ENCODE results near the gene INTS3. TPM values are rescaled to one million over a fixed set of nuclear protein-coding genes. Genes with fewer than 3 reads are reported as not detected.

INTS3 gene
- total and polyA plus RNA-seq, 2 donors (not counting 3 experiments of a cell fraction or from before 2014, with no cell fraction given), result 61.9 to 63.1 TPM

- H3K79me2 ChIP-seq (ENCODE audit: control insufficient read depth, insufficient read depth, low read length), result no peaks in the 10 kb centered on the region
- H3K9me3 ChIP-seq (replicated peaks; ENCODE audit: control insufficient read depth, insufficient read depth, low read length), result no peaks in the 10 kb centered on the region
- no TSS peak for BruUV-seq (replicated peaks)
- dilution Hi-C loops (cut with MboI; ENCODE audit: extremely low pct_ligation_motif_present, low sequenced_read_pairs) (no loop called here), intact Hi-C loops (cut with micrococcal nuclease) (no loop called here)
- H3K4me1 ChIP-seq (ENCODE audit: control insufficient read depth, extremely low read depth, insufficient read depth, low read length), result peaks cover 42% of the 10 kb centered on the region
- no peaks in the 10 kb centered on the region for H3K36me3 ChIP-seq (ENCODE audit: control insufficient read depth in 2 of 2, extremely low read depth in 1 of 2, insufficient read depth in 2 of 2, low read length in 2 of 2)
- H3K4me2 ChIP-seq (ENCODE audit: insufficient read depth, low read length), result no peak overlapping the region
- no peak overlapping the region for H3K9ac ChIP-seq (replicated peaks; ENCODE audit: extremely low read depth, insufficient read depth, low read length)
- no peak for TF ChIP-seq MYC (IDR thresholded peaks at IDR 0.05; ENCODE audit: low read depth, low read length)
- TF ChIP-seq POLR2A (IDR thresholded peaks at IDR 0.05; ENCODE audit: low read depth, low read length), result no peak
- no peak for TF ChIP-seq MAX (IDR thresholded peaks at IDR 0.05; ENCODE audit: insufficient read depth, insufficient read length)
- no peaks in the 10 kb centered on the region for H3K27me3 ChIP-seq (ENCODE audit: control insufficient read depth in 2 of 2, insufficient read depth in 2 of 2, low read length in 2 of 2)
- H4K20me1 ChIP-seq (replicated peaks; ENCODE audit: control insufficient read depth, extremely low read depth, insufficient read depth, low read length), result no peaks in the 10 kb centered on the region
- H3K27ac ChIP-seq (ENCODE audit: insufficient read depth, low read depth, low read length), result no peak overlapping the region
- no peaks in the 10 kb centered on the region for H3K9me1 ChIP-seq (replicated peaks; ENCODE audit: control insufficient read depth, extremely low read depth, insufficient read depth, low read length)
- DNase-seq (ENCODE audit: low read depth, low spot score) (no peak), FAIRE-seq (no peak)
- H2AFZ ChIP-seq (ENCODE audit: low read depth, low read length), result no peak overlapping the region
- no peak overlapping the region for H3K4me3 ChIP-seq (replicated peaks in 1 of 3; ENCODE audit: insufficient read depth in 1 of 3, low read depth in 1 of 3, low read length in 3 of 3)
- ChIA-PET POLR2A (no interaction called here), CTCF (no interaction called here)
These were observed 50.4 kb downstream of the INTS3 start for GRCh38 chr1:153778051-153778823.

- Histone ChIP-seq H4K20me1 (replicated peaks; ENCODE audit: control insufficient read depth, extremely low read depth, insufficient read depth, low read length) (no peaks in the 10 kb centered on the region), H3K4me1 (ENCODE audit: control insufficient read depth, extremely low read depth, insufficient read depth, low read length) (peaks cover 37% of the 10 kb centered on the region), H3K9me3 (replicated peaks; ENCODE audit: control insufficient read depth, insufficient read depth, low read length) (no peaks in the 10 kb centered on the region), H3K4me3 (replicated peaks in 1 of 3; ENCODE audit: insufficient read depth in 1 of 3, low read depth in 1 of 3, low read length in 3 of 3) (no peak overlapping the region), H2AFZ (ENCODE audit: low read depth, low read length) (no peak overlapping the region), H3K27ac (ENCODE audit: insufficient read depth, low read depth, low read length) (no peak overlapping the region), H3K27me3 (ENCODE audit: control insufficient read depth in 2 of 2, insufficient read depth in 2 of 2, low read length in 2 of 2) (no peaks in the 10 kb centered on the region), H3K4me2 (ENCODE audit: insufficient read depth, low read length) (no peak overlapping the region), H3K9ac (replicated peaks; ENCODE audit: extremely low read depth, insufficient read depth, low read length) (no peak overlapping the region), H3K36me3 (ENCODE audit: control insufficient read depth in 2 of 2, extremely low read depth in 1 of 2, insufficient read depth in 2 of 2, low read length in 2 of 2) (no peaks in the 10 kb centered on the region), H3K9me1 (replicated peaks; ENCODE audit: control insufficient read depth, extremely low read depth, insufficient read depth, low read length) (no peaks in the 10 kb centered on the region), H3K79me2 (ENCODE audit: control insufficient read depth, insufficient read depth, low read length) (no peaks in the 10 kb centered on the region)
- FAIRE-seq, result no peak
- intact Hi-C loops (cut with micrococcal nuclease) (no loop called here), dilution Hi-C loops (cut with MboI; ENCODE audit: extremely low pct_ligation_motif_present, low sequenced_read_pairs) (no loop called here)
- no peak for DNase-seq (ENCODE audit: low read depth, low spot score)
- ChIA-PET CTCF (no interaction called here), POLR2A (no interaction called here)
- no TSS peak for BruUV-seq (replicated peaks)
- TF ChIP-seq POLR2AphosphoS5 (IDR thresholded peaks at IDR 0.05; ENCODE audit: insufficient read depth, low read depth, low read length), result no peak
- TF ChIP-seq MAX (IDR thresholded peaks at IDR 0.05; ENCODE audit: insufficient read depth, insufficient read length), result no peak
- no peak for TF ChIP-seq FOS (IDR thresholded peaks at IDR 0.05; ENCODE audit: borderline replicate concordance, insufficient read depth, low read length)
- no peak for TF ChIP-seq EZH2 (IDR thresholded peaks at IDR 0.05; ENCODE audit: borderline replicate concordance, low read depth, low read length, severe bottlenecking)
- TF ChIP-seq JUN (IDR thresholded peaks at IDR 0.05; ENCODE audit: borderline replicate concordance, insufficient read depth, insufficient read length, low read depth), result no peak
- no peak for TF ChIP-seq POLR2A (IDR thresholded peaks at IDR 0.05; ENCODE audit: low read depth, low read length)
- TF ChIP-seq GATA2 (IDR thresholded peaks at IDR 0.05; ENCODE audit: insufficient read depth, insufficient read length, low read depth, low read length), result no peak
- no peak for TF ChIP-seq MYC (IDR thresholded peaks at IDR 0.05; ENCODE audit: low read depth, low read length)
- TF ChIP-seq CTCF (IDR thresholded peaks at IDR 0.05; ENCODE audit: extremely low read depth in 1 of 2, insufficient read depth in 1 of 2, low read depth in 1 of 2, low read length in 2 of 2), result no peak
These were observed 51.1 kb downstream of the INTS3 start for GRCh38 chr1:153778824-153779519.
